GM10248 (cell line): ENCODE measurements around the gene PLEKHG3.

Experiments used
- CTCF ChIA-PET: fragments of 300-600 bp; sonication (Branson Sonifier 250); formaldehyde crosslinking; extraction: SDS; loops from one replicate; lab custom pipeline; 2021; ENCODE audit warnings: antibody characterized with exemption; lab: Yijun Ruan, JAX
- POLR2A ChIA-PET: fragments of 350-650 bp; sonication (Branson Sonifier 250); formaldehyde crosslinking; extraction: SDS; loops from one replicate; lab custom pipeline; 2020; ENCODE audit warnings: antibody characterized with exemption; lab: Yijun Ruan, JAX
- DNase-seq: peaks from one replicate; pipeline ENCODE4 v3.0.0; 2012; ENCODE audit errors: extremely low spot score
- TF ChIP-seq, protein P1 (sequence below): IDR thresholded peaks from 2 replicates; pipeline ENCODE4 v1.5.1; 2012; ENCODE audit warnings: mild to moderate bottlenecking, low read depth; ENCODE audit errors: extremely low read depth, missing control alignments, control extremely low read depth

The PLEKHG3 gene

DNA sequence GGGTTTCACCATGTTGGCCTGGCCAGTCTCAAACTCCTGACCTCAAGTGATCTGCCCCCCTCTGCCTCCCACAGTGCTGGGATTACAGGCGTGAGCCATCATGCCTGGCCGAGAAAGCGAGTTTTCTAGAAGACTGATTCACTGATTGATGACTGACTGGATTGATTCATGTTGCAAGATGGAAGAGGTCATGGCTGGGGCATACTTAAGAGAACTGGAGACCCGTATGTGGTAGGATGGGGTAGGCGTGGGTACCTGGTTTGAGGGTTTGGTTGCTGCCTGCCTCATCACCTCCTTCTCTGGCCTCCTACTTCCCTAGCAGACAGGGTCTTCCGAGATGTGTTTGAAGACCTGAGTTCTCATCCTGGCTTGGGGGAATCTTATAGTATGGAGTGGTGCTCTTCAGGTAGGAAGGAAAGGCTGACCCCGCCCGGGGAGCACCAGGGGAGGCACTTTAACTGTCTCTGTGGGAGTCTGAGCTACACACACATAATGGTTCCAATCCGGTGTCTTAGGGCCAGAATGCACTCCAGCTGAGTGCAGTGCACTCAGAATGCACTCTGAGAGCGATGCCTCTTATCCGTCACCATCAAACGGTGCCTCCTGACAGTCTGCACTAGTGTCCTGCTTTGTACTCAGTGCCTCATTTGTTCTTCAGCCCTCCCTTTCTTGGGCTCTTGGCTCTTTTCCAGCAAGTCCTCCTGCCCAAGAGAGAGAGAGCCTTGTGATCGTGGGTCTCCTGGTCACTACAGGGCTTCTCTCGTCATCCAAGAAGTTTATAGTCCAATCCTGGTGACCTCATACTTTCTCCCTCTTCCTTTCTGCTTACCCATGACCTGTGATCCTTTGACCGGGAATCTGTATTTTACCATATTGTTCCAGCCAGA, 19.7 kb downstream of the PLEKHG3 start:
- POLR2A ChIA-PET, result no interaction called here
- TF ChIP-seq, protein P1, sequence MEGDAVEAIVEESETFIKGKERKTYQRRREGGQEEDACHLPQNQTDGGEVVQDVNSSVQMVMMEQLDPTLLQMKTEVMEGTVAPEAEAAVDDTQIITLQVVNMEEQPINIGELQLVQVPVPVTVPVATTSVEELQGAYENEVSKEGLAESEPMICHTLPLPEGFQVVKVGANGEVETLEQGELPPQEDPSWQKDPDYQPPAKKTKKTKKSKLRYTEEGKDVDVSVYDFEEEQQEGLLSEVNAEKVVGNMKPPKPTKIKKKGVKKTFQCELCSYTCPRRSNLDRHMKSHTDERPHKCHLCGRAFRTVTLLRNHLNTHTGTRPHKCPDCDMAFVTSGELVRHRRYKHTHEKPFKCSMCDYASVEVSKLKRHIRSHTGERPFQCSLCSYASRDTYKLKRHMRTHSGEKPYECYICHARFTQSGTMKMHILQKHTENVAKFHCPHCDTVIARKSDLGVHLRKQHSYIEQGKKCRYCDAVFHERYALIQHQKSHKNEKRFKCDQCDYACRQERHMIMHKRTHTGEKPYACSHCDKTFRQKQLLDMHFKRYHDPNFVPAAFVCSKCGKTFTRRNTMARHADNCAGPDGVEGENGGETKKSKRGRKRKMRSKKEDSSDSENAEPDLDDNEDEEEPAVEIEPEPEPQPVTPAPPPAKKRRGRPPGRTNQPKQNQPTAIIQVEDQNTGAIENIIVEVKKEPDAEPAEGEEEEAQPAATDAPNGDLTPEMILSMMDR, result no peak
- no peak for DNase-seq
- CTCF ChIA-PET, result no interaction called here

DNA sequence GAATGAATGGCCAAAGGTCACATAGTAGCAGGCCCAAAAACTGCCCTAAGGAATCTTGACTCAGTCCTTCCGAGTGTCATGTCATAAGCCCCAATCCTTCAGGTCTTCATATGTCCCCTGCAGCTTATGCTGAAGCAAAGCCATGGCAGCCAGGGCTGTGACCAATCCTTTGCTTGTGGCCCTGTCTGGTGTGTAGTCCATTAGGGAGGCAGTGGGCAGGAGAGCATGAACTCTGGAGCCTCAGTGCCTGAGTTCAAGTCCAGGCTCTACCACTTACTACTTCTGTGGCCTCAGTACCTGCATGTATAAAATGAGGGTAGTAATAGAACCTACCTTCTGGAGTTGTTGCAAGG, 20.3 kb downstream of the PLEKHG3 start:
- CTCF ChIA-PET, result no interaction called here
- TF ChIP-seq, protein P1, result no peak
- no peak for DNase-seq
- POLR2A ChIA-PET, result no interaction called here

DNA sequence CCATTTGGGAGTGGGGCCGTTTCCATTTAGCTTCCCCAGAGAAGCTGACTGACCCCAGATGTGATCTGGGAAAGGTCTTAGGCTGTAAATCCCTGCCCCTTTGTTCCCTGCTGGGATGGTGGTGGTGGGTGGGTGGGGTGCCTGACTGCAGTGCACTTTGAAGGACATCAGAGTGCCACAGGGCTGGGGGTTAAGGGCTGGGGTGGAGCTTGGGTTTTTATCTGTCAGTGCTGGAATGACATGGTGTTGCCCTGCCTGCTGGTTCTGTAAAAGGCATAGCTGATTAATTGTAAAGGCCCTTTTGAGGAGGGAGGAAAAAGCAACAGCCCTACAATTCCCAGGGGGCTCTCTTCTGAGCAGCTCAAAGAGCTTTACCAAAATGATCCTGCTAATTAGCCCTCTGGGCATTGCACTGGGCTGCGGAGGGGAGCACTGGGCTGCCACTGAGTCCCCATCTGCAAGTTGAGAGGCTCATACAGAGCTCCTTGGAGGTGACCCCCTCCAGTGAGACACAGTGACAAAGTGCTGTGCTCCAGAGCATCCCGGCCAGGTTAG, 21.1 kb downstream of the PLEKHG3 start:
- POLR2A ChIA-PET, result no interaction called here
- CTCF ChIA-PET, result no interaction called here
- DNase-seq, result no peak
- TF ChIP-seq, protein P1, result no peak

DNA sequence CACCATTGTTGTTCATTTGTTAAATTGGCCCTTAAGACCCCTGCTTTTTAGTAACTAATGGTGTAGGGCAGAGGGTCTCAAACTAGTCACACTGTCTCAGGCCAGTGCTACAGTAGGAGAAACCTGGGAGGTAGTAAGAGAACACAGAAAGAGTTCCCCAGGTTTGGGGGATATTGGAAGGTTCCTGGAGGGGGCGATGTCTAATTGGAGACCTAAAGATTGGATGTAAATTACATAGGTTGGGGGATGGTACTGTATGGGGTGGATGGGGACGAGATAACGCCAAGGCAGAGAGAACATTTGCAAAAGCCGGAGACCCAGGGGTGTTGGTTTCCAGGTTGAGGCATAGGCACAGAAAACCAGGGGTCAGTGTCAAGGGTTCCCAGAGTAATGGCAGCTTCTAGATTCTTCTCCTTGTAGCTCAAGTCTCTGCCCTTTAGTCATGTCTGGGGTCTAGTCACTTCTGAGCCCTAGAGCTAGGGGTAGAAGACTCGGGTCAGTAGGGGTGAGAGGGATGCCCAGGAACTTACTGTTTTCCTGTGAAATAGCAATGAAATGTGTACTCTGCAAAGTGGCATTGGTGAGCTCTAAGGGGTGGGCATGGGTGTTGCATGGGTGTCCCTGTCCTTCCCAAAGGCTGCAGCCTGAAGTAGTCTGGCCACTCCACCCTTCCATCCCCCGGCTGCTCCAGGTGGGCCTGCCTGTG, 21.8 kb downstream of the PLEKHG3 start:
- DNase-seq, result no peak
- ChIA-PET POLR2A (no interaction called here), CTCF (no interaction called here)
- TF ChIP-seq, protein P1, result no peak

DNA sequence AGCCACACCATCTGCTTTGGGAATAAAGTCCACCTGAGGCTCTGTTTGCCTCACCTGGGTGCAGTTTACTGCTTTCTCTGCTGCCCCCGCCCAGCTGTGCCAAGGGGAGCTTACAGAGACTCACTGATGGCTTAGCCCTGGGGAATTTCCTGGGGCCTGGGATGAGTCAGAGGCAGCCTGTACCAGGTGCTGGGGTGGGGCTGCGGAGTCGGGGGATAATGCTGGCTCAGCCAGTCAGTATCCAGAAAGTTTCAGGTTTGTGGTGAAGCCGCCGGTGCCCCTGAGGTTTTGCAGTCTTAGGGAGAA, 22.3 kb downstream of the PLEKHG3 start:
- CTCF ChIA-PET, result no interaction called here
- TF ChIP-seq, protein P1, result no peak
- POLR2A ChIA-PET, result no interaction called here
- DNase-seq, result no peak

DNA sequence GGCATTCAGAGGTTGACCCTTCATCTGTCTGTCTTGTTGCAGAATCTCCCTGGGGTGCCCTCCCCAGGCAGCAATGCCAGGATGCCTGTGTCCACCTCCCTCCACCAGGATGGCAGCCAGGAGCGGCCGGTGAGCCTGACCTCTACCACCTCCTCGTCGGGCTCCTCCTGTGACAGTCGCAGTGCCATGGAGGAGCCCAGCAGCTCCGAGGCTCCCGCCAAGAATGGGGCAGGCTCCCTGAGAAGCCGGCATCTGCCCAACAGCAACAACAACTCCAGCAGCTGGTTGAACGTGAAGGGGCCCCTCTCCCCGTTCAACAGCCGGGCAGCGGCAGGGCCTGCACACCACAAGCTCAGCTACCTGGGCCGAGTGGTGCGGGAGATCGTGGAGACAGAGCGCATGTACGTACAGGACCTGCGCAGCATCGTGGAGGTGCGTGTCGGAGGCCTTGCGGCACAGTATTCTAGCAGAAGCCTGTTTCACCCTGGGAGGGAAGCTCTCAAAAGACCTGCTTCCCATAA, 23.4 kb downstream of the PLEKHG3 start:
- TF ChIP-seq, protein P1, result no peak
- POLR2A ChIA-PET, result no interaction called here
- CTCF ChIA-PET, result no interaction called here
- DNase-seq, result no peak
